ENCODE measurements around the gene HEXIM1.

DNA sequence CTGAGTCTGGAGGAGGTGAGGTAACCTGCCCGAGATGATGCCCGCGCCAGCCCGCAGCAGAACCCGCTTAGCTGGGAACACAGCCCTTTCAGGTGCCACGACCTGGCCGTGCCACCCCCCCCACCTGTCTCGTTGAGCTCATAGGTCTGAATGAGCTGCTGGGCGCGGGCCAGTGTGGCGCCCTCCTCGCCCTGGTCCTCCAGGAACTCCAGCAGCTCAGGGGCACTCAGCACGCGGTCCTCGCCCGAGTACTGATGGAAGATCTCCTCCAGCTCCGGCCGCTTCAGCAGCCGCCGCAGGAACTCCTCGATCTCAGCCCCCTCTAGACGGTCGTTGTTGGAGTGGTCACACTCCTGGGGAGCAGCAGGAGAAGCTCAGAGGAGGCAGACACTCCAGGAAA is 29.6 kb upstream of the HEXIM1 start:
- TF ChIP-seq, protein P1, sequence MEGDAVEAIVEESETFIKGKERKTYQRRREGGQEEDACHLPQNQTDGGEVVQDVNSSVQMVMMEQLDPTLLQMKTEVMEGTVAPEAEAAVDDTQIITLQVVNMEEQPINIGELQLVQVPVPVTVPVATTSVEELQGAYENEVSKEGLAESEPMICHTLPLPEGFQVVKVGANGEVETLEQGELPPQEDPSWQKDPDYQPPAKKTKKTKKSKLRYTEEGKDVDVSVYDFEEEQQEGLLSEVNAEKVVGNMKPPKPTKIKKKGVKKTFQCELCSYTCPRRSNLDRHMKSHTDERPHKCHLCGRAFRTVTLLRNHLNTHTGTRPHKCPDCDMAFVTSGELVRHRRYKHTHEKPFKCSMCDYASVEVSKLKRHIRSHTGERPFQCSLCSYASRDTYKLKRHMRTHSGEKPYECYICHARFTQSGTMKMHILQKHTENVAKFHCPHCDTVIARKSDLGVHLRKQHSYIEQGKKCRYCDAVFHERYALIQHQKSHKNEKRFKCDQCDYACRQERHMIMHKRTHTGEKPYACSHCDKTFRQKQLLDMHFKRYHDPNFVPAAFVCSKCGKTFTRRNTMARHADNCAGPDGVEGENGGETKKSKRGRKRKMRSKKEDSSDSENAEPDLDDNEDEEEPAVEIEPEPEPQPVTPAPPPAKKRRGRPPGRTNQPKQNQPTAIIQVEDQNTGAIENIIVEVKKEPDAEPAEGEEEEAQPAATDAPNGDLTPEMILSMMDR (IDR thresholded peaks at IDR 0.05) = no peak
- no peak for TF ChIP-seq POLR2A (IDR thresholded peaks at IDR 0.05)
- no peak for TF ChIP-seq POLR2AphosphoS5 (IDR thresholded peaks at IDR 0.05)
- TF ChIP-seq EP300 (IDR thresholded peaks at IDR 0.05) = no peak

Data from upper lobe of left lung (tissue), 4 donors.